ENCODE results near the gene PSME3IP1.

Gene PSME3IP1

DNA sequence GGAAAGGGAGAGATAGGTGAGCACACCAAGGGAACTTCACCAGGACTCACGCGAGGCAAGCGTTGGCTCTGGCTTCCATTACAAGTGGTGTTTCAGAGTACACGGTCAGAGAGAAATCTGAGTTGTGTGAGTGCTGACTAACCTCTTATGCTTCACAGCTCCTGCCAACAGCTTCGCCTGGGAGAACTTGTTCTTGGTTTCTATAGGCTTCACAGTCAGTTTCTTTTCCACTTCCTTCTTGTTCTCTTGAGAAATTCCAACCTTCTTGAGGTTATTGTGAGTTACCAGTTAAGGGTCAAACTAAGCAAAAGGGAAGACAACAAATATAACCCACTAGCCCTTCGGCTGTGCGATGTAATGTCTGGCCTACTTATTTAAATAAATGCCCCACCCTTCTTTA lies 18.9 kb downstream of the PSME3IP1 start:
- no peak for DNase-seq

DNA sequence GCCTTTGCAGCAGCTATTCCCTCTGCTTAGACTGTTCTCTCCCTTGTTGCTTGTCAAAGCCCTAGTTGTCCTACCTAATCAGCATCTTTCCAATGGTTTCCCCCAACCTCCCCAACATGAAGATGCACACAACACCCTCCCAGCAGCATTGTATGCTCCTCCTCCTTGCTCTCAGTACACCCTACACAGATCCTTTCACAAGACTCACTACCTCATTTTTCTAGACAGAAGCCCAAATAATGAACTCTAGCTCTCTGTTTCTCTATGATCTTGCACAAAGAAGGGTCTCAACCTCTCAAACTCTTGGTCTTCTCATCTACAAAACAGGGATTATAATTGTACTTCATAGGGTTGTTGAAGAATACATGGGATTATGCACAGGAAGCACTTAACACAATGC lies 19.4 kb downstream of the PSME3IP1 start:
- no peak for DNase-seq

DNA sequence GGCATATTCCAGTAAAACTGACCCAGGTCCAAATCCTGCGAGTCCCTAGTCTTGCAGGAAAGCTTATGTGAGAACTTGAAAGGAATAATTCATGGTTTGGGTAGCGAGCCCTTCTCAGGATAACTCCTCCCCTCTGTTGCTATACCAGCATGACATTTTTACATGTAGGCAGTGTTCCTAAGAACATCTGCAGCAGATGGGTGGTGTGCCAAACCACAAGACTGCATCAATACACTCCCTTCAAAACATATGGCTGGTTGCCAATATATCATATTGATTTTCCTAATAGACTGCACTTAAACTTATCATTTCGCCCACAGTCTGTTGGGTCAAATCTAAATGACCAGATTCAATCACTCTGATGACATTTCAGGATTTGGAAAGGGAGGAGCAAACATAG lies 19.9 kb downstream of the PSME3IP1 start:
- no peak for DNase-seq

DNA sequence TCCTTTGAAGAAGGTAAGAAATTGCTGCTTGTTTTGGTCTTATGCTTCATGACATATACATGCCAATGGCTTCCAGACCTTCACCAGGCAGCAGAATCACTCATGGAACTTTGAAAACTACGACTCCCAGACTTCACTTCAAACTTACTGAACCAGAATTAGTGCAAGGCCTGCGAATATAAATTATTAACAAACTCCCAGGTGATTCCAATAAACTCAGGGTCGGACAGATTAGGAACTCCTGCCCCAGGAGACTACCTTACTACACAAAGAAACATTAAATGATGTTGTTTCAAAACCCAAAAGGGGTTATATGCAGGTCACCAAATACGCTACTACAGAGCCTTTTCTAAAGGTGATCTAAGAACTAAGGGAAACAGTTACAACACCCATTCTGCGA lies 20.4 kb downstream of the PSME3IP1 start:
- DNase-seq = no peak

DNA sequence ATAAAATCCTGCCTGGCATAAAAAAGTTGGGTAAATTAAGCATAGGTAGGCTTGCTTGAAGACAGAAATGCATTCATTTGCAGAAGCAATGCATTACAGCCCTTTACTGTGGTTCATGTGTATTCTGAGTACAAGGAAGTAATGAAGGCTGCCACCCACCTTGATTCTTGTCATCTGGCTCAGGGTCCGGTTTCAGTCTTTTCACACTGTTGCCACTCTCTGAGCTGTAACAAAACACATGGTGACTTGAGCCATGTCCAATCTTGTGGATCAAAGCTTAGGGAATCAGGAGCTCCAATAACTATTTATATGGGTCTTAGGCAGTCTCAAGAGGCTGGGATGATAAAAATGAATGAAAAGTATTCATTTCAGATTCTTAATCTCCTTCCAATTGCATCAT lies 22.0 kb downstream of the PSME3IP1 start:
- no peak for DNase-seq

DNA sequence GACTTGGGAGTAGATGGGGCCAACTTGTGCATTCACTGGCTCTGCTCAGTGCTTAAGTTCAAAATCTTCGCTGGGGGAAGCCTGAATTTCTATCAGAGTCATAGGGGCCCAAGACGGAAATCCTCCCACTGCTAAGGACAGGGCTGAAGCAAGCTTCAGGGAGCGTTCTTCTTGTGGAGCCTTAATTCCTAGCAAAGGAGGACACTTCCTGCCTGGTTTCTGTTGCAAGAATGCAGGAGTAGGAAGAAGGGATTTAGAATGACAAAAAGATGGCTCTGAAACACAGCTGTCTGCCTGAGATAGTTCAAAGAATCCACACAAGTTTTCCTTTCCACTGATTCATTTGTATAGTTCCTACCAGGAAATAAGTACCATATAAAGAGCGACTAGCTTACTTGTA lies 26.4 kb downstream of the PSME3IP1 start:
- DNase-seq = no peak

DNA sequence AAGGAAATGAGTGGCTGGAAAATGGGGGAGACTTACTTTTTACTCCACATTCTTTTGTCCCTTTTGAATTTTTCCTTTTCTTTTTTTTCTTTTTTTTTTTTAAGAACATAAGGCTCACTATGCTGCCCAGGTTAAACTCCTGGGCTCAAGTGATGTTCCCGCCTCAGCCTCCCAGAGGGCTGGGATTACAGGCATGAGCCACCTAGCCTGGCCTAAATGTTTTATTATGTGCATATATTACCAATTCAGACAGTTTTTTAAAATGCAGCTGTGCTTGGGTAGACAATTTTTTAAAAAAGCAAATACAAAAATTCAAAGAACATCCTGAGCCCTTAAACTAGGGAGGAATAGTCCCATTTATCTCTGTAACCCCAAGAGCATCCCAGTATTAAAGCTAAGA lies 28.3 kb downstream of the PSME3IP1 start:
- no peak for DNase-seq

DNA sequence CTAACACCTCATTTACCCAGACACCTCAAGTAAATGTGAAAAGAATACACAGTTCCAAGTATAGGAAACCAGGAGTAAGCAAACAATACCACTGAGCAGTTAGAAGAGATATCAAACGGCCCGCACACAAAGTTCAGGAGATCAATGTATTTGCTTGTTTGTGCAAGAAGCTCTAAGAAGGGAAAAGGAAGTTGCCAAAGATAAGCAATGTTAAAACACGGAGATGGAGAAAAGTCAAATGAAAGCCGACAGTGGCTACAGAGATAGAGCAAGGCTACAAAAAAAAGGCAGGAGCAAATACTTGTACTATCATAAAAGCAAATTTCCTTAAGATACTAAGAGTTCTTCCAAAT lies 29.5 kb downstream of the PSME3IP1 start:
- DNase-seq = no peak

DNA sequence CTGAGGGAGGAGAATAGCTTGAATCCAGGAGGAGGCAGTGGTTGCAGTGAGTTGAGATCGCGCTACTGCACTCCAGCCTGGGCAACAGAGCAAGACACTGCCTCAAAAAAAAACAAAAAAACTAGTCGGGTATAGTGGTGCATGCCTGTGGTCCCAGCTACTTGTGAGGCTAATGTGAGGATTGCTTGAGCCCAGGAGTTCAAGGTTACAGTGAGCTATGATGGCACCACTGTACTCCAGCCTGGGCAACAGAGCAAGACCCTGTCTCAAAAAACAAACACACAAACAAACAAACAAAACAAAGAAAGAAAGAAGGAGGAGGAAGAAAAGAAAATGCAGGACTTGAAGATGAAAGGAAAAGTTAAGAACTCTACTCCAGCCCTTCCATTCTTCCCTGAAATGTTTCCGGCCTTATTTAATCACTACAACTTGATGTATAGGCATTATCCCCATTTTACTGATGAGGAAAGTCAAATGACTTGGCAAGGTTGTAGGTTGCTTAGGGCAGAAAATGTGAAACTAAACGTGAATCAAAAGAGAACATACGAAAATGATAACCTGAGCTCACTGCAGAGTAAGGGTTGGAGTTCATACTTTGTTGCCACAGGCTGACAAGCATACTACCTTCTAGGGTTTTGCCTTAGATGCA lies 30.0 kb downstream of the PSME3IP1 start:
- no peak for DNase-seq

DNA sequence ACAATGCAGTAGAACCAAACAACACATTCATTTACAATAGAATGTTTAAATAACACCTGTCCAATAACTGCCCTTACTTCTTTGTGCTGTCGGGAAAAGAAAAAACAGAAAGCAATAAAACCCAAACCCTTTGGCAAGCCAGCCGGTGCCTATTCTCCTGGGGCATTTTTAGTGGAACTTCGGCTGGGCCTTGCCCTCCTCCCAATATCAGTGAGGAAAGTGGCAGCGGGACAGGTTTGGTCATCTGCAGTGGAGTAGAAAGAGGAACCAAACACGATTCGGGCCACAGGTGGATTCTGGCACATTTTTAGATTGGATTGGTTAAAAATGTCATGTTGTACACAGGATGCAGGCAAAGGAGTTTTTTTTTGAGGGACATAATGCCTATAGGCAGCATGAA lies 32.0 kb downstream of the PSME3IP1 start:
- DNase-seq = no peak

DNA sequence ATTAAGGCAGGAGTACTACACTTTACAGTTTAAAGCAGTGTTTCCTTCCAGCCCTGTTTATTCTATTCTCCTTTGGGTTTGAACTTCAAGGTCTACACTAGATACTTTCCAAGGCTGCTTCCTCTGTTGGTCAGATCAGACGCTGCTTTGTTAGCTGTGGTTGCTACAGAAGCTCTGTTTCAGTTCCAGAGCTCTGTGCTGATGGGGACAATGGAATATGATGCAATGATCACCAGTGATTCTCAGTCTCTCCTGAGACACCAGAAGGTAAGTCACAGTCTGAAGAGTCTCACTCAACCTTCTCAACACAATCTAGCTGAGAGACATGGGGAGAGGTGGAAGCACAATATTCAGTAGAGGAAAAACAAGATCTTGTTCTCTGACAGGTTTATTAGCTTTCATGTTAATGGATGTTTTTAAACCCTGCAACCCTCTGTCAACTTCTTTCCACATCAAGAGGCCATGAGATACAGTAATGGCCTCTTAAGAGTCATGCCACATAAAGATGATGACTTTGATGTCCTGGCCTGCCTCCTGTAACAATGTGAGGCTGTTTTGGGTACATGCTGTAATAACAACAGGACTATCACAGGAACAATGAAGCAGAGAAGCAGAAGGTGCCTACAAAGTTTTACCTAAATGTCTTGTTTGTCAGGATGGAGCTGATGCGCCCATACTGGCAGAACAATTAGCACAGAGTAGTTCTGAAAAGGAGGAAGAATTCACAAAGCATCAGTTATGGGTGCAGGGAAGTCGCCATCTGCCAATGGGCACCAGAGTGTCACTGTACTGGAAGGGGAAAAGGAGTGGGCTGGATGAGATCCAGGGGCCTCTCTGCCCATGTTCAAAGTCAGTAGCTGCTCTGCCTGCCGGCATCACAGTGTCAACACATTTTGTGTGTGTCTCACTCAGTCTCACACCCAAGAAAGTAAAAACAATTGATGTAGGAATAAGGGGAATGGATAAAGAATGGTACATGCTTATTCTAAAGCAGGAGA lies 33.4 kb downstream of the PSME3IP1 start:
- no peak for DNase-seq

DNA sequence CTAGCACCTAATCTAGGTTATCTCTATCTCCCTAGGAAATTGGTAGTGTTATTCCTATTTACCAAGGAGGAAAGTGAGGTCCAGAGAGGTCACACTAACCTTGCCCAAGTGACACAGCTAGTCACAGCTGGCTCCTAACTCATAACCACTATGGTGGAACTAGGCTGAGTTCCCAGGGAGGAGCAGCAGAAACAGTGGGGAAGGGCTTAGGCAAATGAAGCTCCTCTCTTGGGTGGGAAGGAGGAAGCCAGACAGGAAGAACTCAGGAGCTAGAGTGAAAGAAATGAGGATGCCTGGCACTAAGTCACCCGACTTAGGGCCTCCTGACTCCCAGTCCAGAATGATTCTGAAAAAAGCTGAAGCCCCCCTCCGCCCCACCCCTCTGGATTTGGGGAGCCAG lies 34.5 kb downstream of the PSME3IP1 start:
- no peak for DNase-seq

DNA sequence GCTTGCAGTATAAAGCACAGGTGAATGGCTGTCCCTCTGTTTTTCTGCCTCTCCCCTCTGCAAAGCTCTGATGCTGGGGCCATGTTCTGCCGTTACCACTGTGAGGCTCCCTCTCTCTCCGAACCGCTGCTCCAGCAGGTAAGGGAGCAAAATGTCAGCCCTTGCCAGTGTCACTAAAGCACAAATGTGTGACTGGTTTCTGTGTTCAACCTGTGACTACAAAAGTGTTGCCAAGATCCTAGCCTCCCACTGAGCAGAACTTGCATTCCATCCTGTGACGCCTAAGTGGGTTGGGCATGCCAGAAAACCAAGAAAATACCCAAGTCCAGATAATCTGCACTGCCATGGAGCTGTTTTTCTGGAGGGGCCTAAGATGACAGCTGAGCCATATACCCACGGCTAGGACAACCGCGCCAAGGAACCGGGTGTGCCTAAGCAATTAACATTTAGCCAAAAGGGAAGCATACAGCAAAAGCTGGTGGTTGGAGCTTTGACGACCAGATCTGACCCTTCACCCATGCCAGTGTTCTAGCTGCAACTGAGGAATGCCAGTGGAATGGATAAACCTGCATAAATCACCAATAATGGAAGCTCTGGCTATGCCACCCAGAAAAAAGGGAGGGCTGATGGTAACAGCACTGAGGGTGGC lies 35.0 kb downstream of the PSME3IP1 start:
- DNase-seq = no peak

DNA sequence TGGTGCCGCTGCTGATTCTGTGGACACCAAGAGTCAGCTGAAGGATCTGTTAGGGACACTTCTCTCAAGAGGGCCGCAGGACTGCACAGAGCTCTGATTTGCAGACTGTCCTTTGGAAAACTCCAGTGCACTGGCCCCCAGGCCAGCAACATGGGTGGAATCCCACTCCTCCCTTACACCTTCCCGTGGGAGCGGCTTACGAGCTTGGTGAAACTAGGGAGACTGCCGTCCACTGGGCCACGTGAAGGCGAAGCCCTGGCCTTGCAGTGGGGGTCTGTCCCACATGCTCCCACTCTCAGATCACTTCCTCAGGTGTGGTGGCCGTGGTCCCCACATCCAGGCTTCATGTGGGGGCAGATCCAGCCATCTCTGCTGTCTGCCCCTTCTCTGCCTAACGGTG lies 36.4 kb downstream of the PSME3IP1 start:
- DNase-seq = no peak

DNA sequence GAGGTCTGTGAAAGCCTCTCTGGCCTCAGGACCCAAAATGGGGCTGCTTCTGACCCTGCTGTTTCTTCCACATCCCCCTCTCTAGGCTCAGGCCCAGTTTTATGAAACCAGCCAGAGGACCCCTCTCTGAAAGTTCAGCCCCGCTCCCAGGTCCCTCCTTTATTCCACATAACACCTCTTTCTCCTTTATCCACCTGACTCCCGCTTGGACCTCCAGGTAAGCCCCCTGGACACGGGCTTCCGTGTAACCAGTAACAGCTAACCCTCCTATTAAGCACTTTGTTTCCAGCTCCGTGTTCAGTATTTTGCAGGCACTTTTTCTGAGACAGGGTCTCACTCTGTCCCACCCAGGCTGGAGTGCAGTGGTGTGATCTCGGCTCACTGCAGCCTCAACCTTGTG lies 37.4 kb downstream of the PSME3IP1 start:
- no peak for DNase-seq

DNA sequence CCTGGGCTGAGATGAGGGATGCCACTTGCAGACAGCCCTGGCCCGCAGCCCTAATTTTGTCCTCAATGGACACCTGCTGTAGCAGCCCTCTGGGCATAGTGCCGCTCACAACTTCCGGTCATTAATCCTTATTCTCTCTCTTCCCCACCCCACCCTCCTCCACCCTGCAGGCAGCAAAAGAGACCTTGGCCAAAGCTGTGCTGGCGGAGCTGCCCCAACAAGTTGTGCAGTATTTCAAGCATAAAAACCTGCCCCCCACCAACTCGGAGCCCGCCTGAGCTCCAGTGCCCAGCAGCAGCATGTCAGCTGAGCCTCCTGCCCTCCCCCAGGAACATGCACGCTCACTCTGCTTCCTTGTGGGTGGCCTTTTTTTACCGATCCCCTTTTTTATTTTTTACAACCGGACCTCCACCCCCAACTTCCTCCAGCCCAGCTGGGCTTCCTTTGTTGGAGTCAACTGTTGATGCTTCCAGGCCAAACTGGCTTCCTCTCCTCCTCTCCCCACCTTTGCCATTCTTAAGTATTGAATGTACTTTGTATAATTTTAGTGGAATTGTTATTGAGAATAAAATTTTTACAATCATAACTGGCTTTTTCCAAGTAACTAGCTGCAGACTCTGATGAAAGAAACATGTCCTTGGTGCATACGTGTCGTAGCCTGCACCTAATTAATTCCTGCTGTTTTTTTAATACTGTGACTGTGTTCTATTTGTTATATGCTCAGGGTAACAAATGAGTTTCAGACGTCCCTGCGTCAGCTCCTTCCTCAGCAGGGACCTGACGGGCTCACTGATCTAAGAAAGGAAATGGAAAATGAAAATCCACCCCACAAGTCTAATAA lies 38.2 kb downstream of the PSME3IP1 start:
- no peak for DNase-seq

DNA sequence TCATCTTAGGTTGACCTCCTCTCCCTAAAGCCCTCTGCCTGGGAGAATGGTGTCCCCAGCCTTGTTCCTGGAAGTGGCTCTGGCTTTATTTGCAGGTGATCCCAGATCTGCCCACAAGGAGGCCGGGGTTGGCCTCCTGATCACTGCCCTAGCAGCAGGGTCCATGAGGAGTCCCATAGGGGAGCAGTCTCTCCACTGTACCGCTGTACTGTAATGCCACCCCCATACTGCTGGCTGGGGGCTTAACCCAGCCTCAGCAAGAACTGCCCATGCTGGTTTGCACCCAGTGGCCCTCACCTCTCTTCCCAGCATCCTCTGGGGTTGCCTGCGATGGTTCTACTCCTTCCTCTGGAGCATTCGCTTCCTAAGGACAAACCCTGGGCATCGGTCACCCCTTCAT lies 39.1 kb downstream of the PSME3IP1 start:
- DNase-seq = no peak

DNA sequence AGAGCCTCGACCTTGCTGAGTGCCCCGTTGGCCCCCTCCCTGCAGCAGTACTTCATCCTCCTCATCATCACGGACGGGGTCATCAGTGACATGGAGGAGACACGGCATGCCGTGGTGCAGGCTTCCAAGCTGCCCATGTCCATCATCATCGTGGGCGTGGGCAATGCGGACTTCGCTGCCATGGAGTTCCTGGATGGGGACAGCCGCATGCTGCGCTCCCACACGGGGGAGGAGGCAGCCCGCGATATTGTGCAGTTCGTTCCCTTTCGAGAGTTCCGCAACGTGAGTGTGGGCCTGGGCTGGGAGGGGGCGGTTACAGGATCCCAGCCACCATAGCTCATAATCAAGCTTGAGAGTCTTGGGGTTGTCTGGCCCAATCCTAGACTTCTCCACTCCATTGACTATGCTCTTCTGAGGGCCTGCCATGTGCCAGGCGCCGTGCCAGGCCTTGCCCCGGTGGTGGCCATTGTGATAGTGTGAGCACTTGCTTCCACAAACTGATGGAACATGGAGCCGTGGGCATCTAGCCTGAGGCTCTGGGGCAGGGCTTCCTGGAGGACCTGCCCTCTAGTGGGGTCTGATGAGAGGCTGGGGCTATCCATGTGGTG lies 39.7 kb downstream of the PSME3IP1 start:
- no peak for DNase-seq

DNA sequence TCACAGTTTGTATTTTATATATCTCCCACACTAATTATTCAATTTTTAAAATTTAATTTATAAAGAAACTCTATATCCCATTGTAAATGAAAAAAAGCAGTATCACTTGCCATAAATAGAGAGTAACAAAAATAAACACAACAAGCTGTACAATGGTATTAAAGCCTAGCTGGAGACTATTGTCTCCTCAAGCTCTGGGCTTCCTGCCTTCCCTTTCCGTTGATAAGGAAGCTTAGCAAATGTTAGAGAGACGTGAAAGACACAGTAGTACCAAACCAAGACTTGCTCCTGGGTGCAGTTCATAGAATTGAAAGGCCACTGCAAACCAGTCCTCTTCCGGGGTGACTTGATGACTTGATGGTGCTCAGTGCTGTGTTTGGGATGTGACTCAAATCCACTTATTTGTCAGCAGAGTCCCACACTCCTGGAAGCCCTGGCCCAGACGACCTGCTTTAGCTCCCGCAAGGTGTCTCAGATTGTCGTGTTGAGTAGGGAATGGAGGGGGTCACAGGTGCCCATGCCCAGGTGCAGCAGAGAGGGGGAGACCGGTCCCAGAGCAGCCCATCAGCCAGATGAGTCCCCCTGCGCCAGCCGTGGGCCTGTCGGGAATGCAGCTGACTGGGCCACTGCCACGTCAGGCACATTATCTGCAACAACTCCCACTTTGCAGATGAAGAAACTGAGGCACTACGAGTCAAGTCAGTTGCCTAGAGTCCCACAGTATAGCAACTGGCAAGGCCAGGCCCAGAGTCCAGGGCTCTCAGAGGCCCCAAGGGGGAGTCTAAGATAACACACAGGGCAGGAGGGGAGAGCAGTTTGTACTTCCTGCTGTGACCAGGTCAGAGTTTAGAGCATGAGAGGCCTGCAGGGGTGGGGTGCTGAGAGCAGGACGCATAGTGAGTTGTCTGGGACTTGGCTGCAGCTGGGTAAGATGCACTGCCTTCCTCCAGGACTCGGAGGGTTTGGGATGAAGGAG lies 40.5 kb downstream of the PSME3IP1 start:
- DNase-seq = no peak

DNA sequence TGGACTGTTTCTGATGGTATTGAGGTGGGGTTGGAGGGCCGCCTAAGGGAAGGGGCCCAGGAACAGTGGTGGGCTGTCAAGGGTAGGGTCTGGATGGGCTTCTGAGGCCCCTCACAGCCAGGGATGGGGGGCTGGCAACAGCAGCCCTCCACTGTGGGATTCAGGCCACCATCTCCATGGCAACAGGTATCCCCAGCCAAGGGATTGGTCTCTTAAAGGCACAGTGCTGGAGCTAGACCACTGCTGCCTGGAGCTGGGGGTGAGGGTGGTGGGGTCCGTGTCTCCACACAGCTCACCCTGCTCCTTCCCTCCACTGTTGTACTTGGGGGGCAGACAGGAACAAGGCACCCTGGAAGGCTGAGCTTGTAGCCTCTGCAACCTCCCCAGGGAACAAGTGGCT lies 41.8 kb downstream of the PSME3IP1 start:
- no peak for DNase-seq
